Measurements from ENCODE around the gene CERK. TPM values are rescaled to one million over a fixed set of nuclear protein-coding genes. Genes with fewer than 3 reads are reported as not detected.

Gene CERK
- total and polyA plus RNA-seq, 2 experiments from 2014 or later, result 37.2 to 74.9 TPM

GRCh38 chr22:46674906-46675305 lies 63.1 kb downstream of the CERK start:
- no peak overlapping the region for H3K4me3 ChIP-seq
- H3K27ac ChIP-seq, result no peak overlapping the region
- H3K9me3 ChIP-seq (ENCODE audit: low read depth), result no peaks in the 10 kb centered on the region
- no peak for DNase-seq (ENCODE audit: low read depth in 1 of 2, low spot score in 1 of 2)
- no peaks in the 10 kb centered on the region for H3K36me3 ChIP-seq
- no peaks in the 10 kb centered on the region for H3K27me3 ChIP-seq
- H3K4me1 ChIP-seq (ENCODE audit: low read depth), result peaks cover 3% of the 10 kb centered on the region
- TF ChIP-seq CTCF (IDR thresholded peaks at IDR 0.05; ENCODE audit: low read depth, low read length), result no peak

- H3K4me1 ChIP-seq (ENCODE audit: low read depth), result peaks cover 3% of the 10 kb centered on the region
These were observed 63.7 kb downstream of the CERK start for GRCh38 chr22:46674367-46674781.

GRCh38 chr22:46673662-46674236 lies 64.3 kb downstream of the CERK start:
- Histone ChIP-seq H3K4me1 (ENCODE audit: low read depth) (peaks cover 3% of the 10 kb centered on the region), H3K4me3 (no peak overlapping the region), H3K27ac (no peak overlapping the region), H3K9me3 (ENCODE audit: low read depth) (no peaks in the 10 kb centered on the region), H3K27me3 (no peaks in the 10 kb centered on the region), H3K36me3 (peaks cover 3% of the 10 kb centered on the region)
- no peak for DNase-seq (ENCODE audit: low read depth in 1 of 2, low spot score in 1 of 2)
- no peak for TF ChIP-seq CTCF (IDR thresholded peaks at IDR 0.05; ENCODE audit: low read depth, low read length)

More at GRCh38 chr22:46674367-46674781, 63.7 kb downstream of the CERK start:
- TF ChIP-seq CTCF (IDR thresholded peaks at IDR 0.05; ENCODE audit: low read depth, low read length), result no peak
- Histone ChIP-seq H3K27ac (no peak overlapping the region), H3K36me3 (no peaks in the 10 kb centered on the region), H3K4me3 (no peak overlapping the region), H3K9me3 (ENCODE audit: low read depth) (no peaks in the 10 kb centered on the region), H3K27me3 (no peaks in the 10 kb centered on the region)
- DNase-seq (ENCODE audit: low read depth in 1 of 2, low spot score in 1 of 2), result no peak

- Histone ChIP-seq H3K4me1 (ENCODE audit: low read depth) (peaks cover 3% of the 10 kb centered on the region), H3K36me3 (peaks cover 7% of the 10 kb centered on the region), H3K4me3 (no peak overlapping the region), H3K27ac (no peak overlapping the region), H3K9me3 (ENCODE audit: low read depth) (no peaks in the 10 kb centered on the region), H3K27me3 (no peaks in the 10 kb centered on the region)
- no peak for DNase-seq (ENCODE audit: low read depth in 1 of 2, low spot score in 1 of 2)
- no peak for TF ChIP-seq CTCF (IDR thresholded peaks at IDR 0.05; ENCODE audit: low read depth, low read length)
These were observed 64.8 kb downstream of the CERK start for GRCh38 chr22:46673205-46673604.

- no peaks in the 10 kb centered on the region for H3K9me3 ChIP-seq (ENCODE audit: low read depth)
- DNase-seq (ENCODE audit: low read depth in 1 of 2, low spot score in 1 of 2), result no peak
- TF ChIP-seq CTCF (IDR thresholded peaks at IDR 0.05; ENCODE audit: low read depth, low read length), result no peak
- H3K36me3 ChIP-seq, result peaks cover 11% of the 10 kb centered on the region
- no peak overlapping the region for H3K27ac ChIP-seq
- no peaks in the 10 kb centered on the region for H3K27me3 ChIP-seq
- H3K4me3 ChIP-seq, result no peak overlapping the region
- peaks cover 3% of the 10 kb centered on the region for H3K4me1 ChIP-seq (ENCODE audit: low read depth)
These were observed 65.3 kb downstream of the CERK start for GRCh38 chr22:46672731-46673130.
